K562 treated with DMSO at 1 percent for 48 hours (cell line): ENCODE data around the gene TMEM213. TPM values are rescaled to one million over a fixed set of nuclear protein-coding genes. Genes with fewer than 3 reads are reported as not detected.

ENCODE experiments used
- total RNA-seq: library from RNA; unstranded; fragments of 300-600 nt; gene quantifications from 2 replicates; pipeline ENCODE4 v1.2.3, GENCODE V29; 2022; ENCODE audit warnings: low replicate concordance; ENCODE audit errors: extremely low read depth

The TMEM213 gene
- total RNA-seq, result not detected in 2 replicates

GRCh38 chr7:138797715-138798320, at the start of gene TMEM213, which contains the start of gene ATP6V0A4:
TMEM213 (plus strand) TSS chr7:138797994; CDS start chr7:138798105, 111 bp downstream.
ATP6V0A4 (minus strand) TSS chr7:138798196; CDS start chr7:138771247, 26,949 bp downstream.

Other genes with a start within 250 kb of the TMEM213 start
- not detected in 2 replicates for gene SVOPL, start 96.6 kb upstream of the TMEM213 start, total RNA-seq
- not detected in 2 replicates for gene ATP6V0A4, start 202 bp downstream of the TMEM213 start, total RNA-seq
- gene KIAA1549, start 183.4 kb downstream of the TMEM213 start, total RNA-seq, result not detected in 2 replicates
- gene ZC3HAV1L, start 238.0 kb downstream of the TMEM213 start, total RNA-seq, result not detected in 2 replicates